K562 (cell line): ENCODE measurements around the gene INO80. TPM values are rescaled to one million over a fixed set of nuclear protein-coding genes. Genes with fewer than 3 reads are reported as not detected.

Experiments
- U2AF2 ChIP-seq: fragments of 200-400 bp; formaldehyde crosslinking; optimal IDR thresholded peaks from 2 replicates; pipeline ENCODE3; 2017; ENCODE audit warnings: low read depth, mild to moderate bottlenecking, low read length
- ZC3H8 ChIP-seq: fragments of 450-650 bp; IDR thresholded peaks from 2 replicates; pipeline ENCODE4 v1.6.1; 2017
- polyA plus RNA-seq, 8 experiments: library from polyadenylated mRNA; depleted of rRNA in 4 of 8; stranded (reverse) in 5 of 8; unstranded in 3 of 8; fragments of >200 nt; fragmentation: Nextera tagmentation in 2 of 8; fragmentation: Illumina TruSeq in 1 of 8; extraction: Ambion mirVana in 2 of 8; extraction: Trizol in 1 of 8; gene quantifications; 2 replicates each; pipeline versions ENCODE4 v1.2.1 to v1.2.3, GENCODE V29; 2011 to 2014; ENCODE audit warnings: inconsistent platforms in 1 of 8, missing spikeins in 1 of 8
- small RNA-seq: library from RNA; depleted of rRNA; stranded (forward); fragments of <200 nt; gene quantifications from one replicate; pipeline ENCODE3, GENCODE V24; 2014
- total RNA-seq, 7 experiments: library from RNA; depleted of rRNA in 6 of 7; stranded (reverse); fragments of >200 nt in 6 of 7; fragmentation: Illumina TruSeq in 2 of 7; extraction: Trizol in 2 of 7; gene quantifications; 2 replicates each; pipeline versions ENCODE4 v1.2.1 to v1.2.3, GENCODE V29; 2011 to 2021; ENCODE audit warnings: low replicate concordance in 1 of 7
- TF ChIP-seq, protein P1 (sequence below): sonication (generic); formaldehyde crosslinking; IDR thresholded peaks from 2 replicates; pipeline ENCODE4 v1.8.1; 2023; ENCODE audit warnings: mild to moderate bottlenecking, missing genetic modification reagents
- TF ChIP-seq, protein P2 (sequence below): sonication (generic); formaldehyde crosslinking; IDR thresholded peaks from 2 replicates; pipeline ENCODE4 v1.8.0; 2022; ENCODE audit warnings: mild to moderate bottlenecking, missing genetic modification reagents

INO80 gene
- total and polyA plus RNA-seq, 9 of the 15 experiments (the other 6 are each of a cell fraction or from before 2014, with no cell fraction given) = 1.1 to 25.7 (median 19.9) TPM

DNA sequence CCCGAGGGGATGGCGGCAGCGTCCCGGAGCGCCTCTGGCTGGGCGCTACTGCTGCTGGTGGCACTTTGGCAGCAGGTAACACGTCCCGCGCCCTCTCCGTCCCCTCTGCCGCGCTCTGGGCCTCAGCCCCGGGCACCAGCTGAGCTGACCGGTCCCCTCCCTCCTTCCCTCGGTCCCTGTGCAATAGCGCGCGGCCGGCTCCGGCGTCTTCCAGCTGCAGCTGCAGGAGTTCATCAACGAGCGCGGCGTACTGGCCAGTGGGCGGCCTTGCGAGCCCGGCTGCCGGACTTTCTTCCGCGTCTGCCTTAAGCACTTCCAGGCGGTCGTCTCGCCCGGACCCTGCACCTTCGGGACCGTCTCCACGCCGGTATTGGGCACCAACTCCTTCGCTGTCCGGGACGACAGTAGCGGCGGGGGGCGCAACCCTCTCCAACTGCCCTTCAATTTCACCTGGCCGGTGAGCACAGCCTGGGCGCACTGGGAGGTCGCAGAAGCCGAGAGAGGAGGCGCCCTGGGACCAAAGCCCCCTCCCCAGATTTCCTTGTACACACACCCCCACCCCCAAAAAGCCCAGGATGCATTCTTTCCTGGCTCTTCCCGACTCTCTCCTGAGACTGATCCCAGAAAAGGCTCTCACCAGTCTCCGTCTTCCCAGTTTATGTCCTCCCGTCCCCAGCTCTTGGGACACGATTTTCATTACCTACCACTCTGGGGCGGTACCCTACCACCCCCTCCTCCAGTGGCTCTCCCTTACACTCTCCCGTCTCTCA, 186.2 kb downstream of the INO80 start (continued):
- no peak for TF ChIP-seq ZC3H8
- no peak for TF ChIP-seq U2AF2
- TF ChIP-seq, protein P1, sequence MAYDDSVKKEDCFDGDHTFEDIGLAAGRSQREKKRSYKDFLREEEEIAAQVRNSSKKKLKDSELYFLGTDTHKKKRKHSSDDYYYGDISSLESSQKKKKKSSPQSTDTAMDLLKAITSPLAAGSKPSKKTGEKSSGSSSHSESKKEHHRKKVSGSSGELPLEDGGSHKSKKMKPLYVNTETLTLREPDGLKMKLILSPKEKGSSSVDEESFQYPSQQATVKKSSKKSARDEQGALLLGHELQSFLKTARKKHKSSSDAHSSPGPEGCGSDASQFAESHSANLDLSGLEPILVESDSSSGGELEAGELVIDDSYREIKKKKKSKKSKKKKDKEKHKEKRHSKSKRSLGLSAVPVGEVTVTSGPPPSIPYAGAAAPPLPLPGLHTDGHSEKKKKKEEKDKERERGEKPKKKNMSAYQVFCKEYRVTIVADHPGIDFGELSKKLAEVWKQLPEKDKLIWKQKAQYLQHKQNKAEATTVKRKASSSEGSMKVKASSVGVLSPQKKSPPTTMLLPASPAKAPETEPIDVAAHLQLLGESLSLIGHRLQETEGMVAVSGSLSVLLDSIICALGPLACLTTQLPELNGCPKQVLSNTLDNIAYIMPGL = no peak
- TF ChIP-seq, protein P2, sequence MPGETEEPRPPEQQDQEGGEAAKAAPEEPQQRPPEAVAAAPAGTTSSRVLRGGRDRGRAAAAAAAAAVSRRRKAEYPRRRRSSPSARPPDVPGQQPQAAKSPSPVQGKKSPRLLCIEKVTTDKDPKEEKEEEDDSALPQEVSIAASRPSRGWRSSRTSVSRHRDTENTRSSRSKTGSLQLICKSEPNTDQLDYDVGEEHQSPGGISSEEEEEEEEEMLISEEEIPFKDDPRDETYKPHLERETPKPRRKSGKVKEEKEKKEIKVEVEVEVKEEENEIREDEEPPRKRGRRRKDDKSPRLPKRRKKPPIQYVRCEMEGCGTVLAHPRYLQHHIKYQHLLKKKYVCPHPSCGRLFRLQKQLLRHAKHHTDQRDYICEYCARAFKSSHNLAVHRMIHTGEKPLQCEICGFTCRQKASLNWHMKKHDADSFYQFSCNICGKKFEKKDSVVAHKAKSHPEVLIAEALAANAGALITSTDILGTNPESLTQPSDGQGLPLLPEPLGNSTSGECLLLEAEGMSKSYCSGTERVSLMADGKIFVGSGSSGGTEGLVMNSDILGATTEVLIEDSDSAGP (CRISPR knock-in tag) = no peak

Small RNA genes lying within 50 kb of the gene (small RNA-seq; reads per million reads assigned to genes)
- not detected for gene ISCA1P4

Other genes with a start within 250 kb of the INO80 start
Only the 7 nearest of the 8 such genes appear.
- gene VPS18, start 221.8 kb downstream of the INO80 start, total RNA-seq (2014; rRNA removed) = 17.3 and 20.0 TPM in 2 replicates
- 4.3 and 5.3 TPM in 2 replicates for gene VPS18, start 221.8 kb downstream of the INO80 start, total RNA-seq (2014; rRNA removed; fragmentation: Illumina TruSeq; extraction: Trizol)
- 14.6 and 14.7 TPM in 2 replicates for gene VPS18, start 221.8 kb downstream of the INO80 start, total RNA-seq (2015; rRNA removed; fragmentation: Illumina TruSeq; extraction: Trizol)
- gene VPS18, start 221.8 kb downstream of the INO80 start, total RNA-seq (2021) = 19.9 and 20.8 TPM in 2 replicates
- 5.9 and 9.0 TPM in 2 replicates for gene VPS18, start 221.8 kb downstream of the INO80 start, polyA plus RNA-seq (2011; rRNA removed)
- gene VPS18, start 221.8 kb downstream of the INO80 start, polyA plus RNA-seq (2014; fragmentation: Illumina TruSeq; extraction: Trizol) = 9.5 and 11.8 TPM in 2 replicates
- gene VPS18, start 221.8 kb downstream of the INO80 start, polyA plus RNA-seq (2014; fragmentation: Nextera tagmentation; extraction: Ambion mirVana) = under 1 TPM; 0.73 to 0.88 TPM
- gene VPS18, start 221.8 kb downstream of the INO80 start, polyA plus RNA-seq (2014; rRNA removed) = 8.5 and 9.9 TPM in 2 replicates
- gene DLL4, start 186.9 kb downstream of the INO80 start, total RNA-seq (2014; rRNA removed) = 0.59 and 0.78 TPM in 2 replicates
- gene DLL4, start 186.9 kb downstream of the INO80 start, total RNA-seq (2014; rRNA removed; fragmentation: Illumina TruSeq; extraction: Trizol) = 0.26 and 0.40 TPM in 2 replicates
- gene DLL4, start 186.9 kb downstream of the INO80 start, total RNA-seq (2015; rRNA removed; fragmentation: Illumina TruSeq; extraction: Trizol) = 0.43 and 0.60 TPM in 2 replicates
- gene DLL4, start 186.9 kb downstream of the INO80 start, total RNA-seq (2021) = 1.1 and 1.3 TPM in 2 replicates
- 0.40 and 0.77 TPM in 2 replicates for gene DLL4, start 186.9 kb downstream of the INO80 start, polyA plus RNA-seq (2011; rRNA removed)
- 0.42 and 0.62 TPM in 2 replicates for gene DLL4, start 186.9 kb downstream of the INO80 start, polyA plus RNA-seq (2014; fragmentation: Illumina TruSeq; extraction: Trizol)
- gene DLL4, start 186.9 kb downstream of the INO80 start, polyA plus RNA-seq (2014; fragmentation: Nextera tagmentation; extraction: Ambion mirVana) = under 1 TPM in 1 of 2 experiments, not detected in 1; 0.04 TPM
- gene DLL4, start 186.9 kb downstream of the INO80 start, polyA plus RNA-seq (2014; rRNA removed) = 0.30 and 0.89 TPM in 2 replicates
- 33.2 and 36.8 TPM in 2 replicates for gene CHAC1, start 162.8 kb downstream of the INO80 start, total RNA-seq (2014; rRNA removed)
- gene CHAC1, start 162.8 kb downstream of the INO80 start, total RNA-seq (2014; rRNA removed; fragmentation: Illumina TruSeq; extraction: Trizol) = 6.3 and 7.5 TPM in 2 replicates
- 0.19 and 0.47 TPM in 2 replicates for gene CHAC1, start 162.8 kb downstream of the INO80 start, total RNA-seq (2015; rRNA removed; fragmentation: Illumina TruSeq; extraction: Trizol)
- gene CHAC1, start 162.8 kb downstream of the INO80 start, total RNA-seq (2021) = 29.6 and 33.3 TPM in 2 replicates
- 7.1 and 16.0 TPM in 2 replicates for gene CHAC1, start 162.8 kb downstream of the INO80 start, polyA plus RNA-seq (2011; rRNA removed)
- gene CHAC1, start 162.8 kb downstream of the INO80 start, polyA plus RNA-seq (2014; fragmentation: Illumina TruSeq; extraction: Trizol) = 15.1 and 32.3 TPM in 2 replicates
- gene CHAC1, start 162.8 kb downstream of the INO80 start, polyA plus RNA-seq (2014; fragmentation: Nextera tagmentation; extraction: Ambion mirVana) = 1 to 10 TPM; 2.5 to 4.4 TPM
- gene CHAC1, start 162.8 kb downstream of the INO80 start, polyA plus RNA-seq (2014; rRNA removed) = 33.6 and 39.0 TPM in 2 replicates
- not detected in 2 replicates for gene EXD1, start 114.5 kb upstream of the INO80 start, total RNA-seq (2014; rRNA removed)
- gene EXD1, start 114.5 kb upstream of the INO80 start, total RNA-seq (2014; rRNA removed; fragmentation: Illumina TruSeq; extraction: Trizol) = not detected in 2 replicates
- not detected in 2 replicates for gene EXD1, start 114.5 kb upstream of the INO80 start, total RNA-seq (2015; rRNA removed; fragmentation: Illumina TruSeq; extraction: Trizol)
- not detected in 2 replicates for gene EXD1, start 114.5 kb upstream of the INO80 start, total RNA-seq (2021)
- 0.03 TPM in 1 of 2 replicates, not detected in the other for gene EXD1, start 114.5 kb upstream of the INO80 start, polyA plus RNA-seq (2011; rRNA removed)
- not detected in 2 replicates for gene EXD1, start 114.5 kb upstream of the INO80 start, polyA plus RNA-seq (2014; fragmentation: Illumina TruSeq; extraction: Trizol)
- not detected for gene EXD1, start 114.5 kb upstream of the INO80 start, polyA plus RNA-seq (2014; fragmentation: Nextera tagmentation; extraction: Ambion mirVana)
- not detected in 2 replicates for gene EXD1, start 114.5 kb upstream of the INO80 start, polyA plus RNA-seq (2014; rRNA removed)
- gene CHP1, start 115.0 kb upstream of the INO80 start, total RNA-seq (2014; rRNA removed) = 61.6 and 77.7 TPM in 2 replicates
- gene CHP1, start 115.0 kb upstream of the INO80 start, total RNA-seq (2014; rRNA removed; fragmentation: Illumina TruSeq; extraction: Trizol) = 63.6 and 68.7 TPM in 2 replicates
- 67.6 and 69.3 TPM in 2 replicates for gene CHP1, start 115.0 kb upstream of the INO80 start, total RNA-seq (2015; rRNA removed; fragmentation: Illumina TruSeq; extraction: Trizol)
- 74.2 and 82.5 TPM in 2 replicates for gene CHP1, start 115.0 kb upstream of the INO80 start, total RNA-seq (2021)
- 49.7 and 71.8 TPM in 2 replicates for gene CHP1, start 115.0 kb upstream of the INO80 start, polyA plus RNA-seq (2011; rRNA removed)
- 67.0 and 67.4 TPM in 2 replicates for gene CHP1, start 115.0 kb upstream of the INO80 start, polyA plus RNA-seq (2014; fragmentation: Illumina TruSeq; extraction: Trizol)
- gene CHP1, start 115.0 kb upstream of the INO80 start, polyA plus RNA-seq (2014; fragmentation: Nextera tagmentation; extraction: Ambion mirVana) = 10 to 100 TPM; 75.8 to 83.4 TPM
- 31.7 and 41.3 TPM in 2 replicates for gene CHP1, start 115.0 kb upstream of the INO80 start, polyA plus RNA-seq (2014; rRNA removed)
- gene OIP5, start 216.3 kb upstream of the INO80 start, total RNA-seq (2014; rRNA removed) = 31.7 and 48.1 TPM in 2 replicates
- 35.3 and 42.0 TPM in 2 replicates for gene OIP5, start 216.3 kb upstream of the INO80 start, total RNA-seq (2014; rRNA removed; fragmentation: Illumina TruSeq; extraction: Trizol)
- gene OIP5, start 216.3 kb upstream of the INO80 start, total RNA-seq (2015; rRNA removed; fragmentation: Illumina TruSeq; extraction: Trizol) = 34.9 and 35.6 TPM in 2 replicates
- gene OIP5, start 216.3 kb upstream of the INO80 start, total RNA-seq (2021) = 35.7 and 36.1 TPM in 2 replicates
- 38.0 and 54.8 TPM in 2 replicates for gene OIP5, start 216.3 kb upstream of the INO80 start, polyA plus RNA-seq (2011; rRNA removed)
- 21.6 and 27.3 TPM in 2 replicates for gene OIP5, start 216.3 kb upstream of the INO80 start, polyA plus RNA-seq (2014; fragmentation: Illumina TruSeq; extraction: Trizol)
- 10 to 100 TPM in 1 of 2 experiments, 1 to 10 TPM in 1; 8.3 to 14.5 TPM for gene OIP5, start 216.3 kb upstream of the INO80 start, polyA plus RNA-seq (2014; fragmentation: Nextera tagmentation; extraction: Ambion mirVana)
- gene OIP5, start 216.3 kb upstream of the INO80 start, polyA plus RNA-seq (2014; rRNA removed) = 40.2 and 47.9 TPM in 2 replicates
- 118 and 119 TPM in 2 replicates for gene NUSAP1, start 216.6 kb upstream of the INO80 start, total RNA-seq (2014; rRNA removed)
- 254 and 285 TPM in 2 replicates for gene NUSAP1, start 216.6 kb upstream of the INO80 start, total RNA-seq (2014; rRNA removed; fragmentation: Illumina TruSeq; extraction: Trizol)
- gene NUSAP1, start 216.6 kb upstream of the INO80 start, total RNA-seq (2015; rRNA removed; fragmentation: Illumina TruSeq; extraction: Trizol) = 254 TPM in 2 replicates
- gene NUSAP1, start 216.6 kb upstream of the INO80 start, total RNA-seq (2021) = 143 and 152 TPM in 2 replicates
- 224 and 266 TPM in 2 replicates for gene NUSAP1, start 216.6 kb upstream of the INO80 start, polyA plus RNA-seq (2011; rRNA removed)
- 203 and 242 TPM in 2 replicates for gene NUSAP1, start 216.6 kb upstream of the INO80 start, polyA plus RNA-seq (2014; fragmentation: Illumina TruSeq; extraction: Trizol)
- 100 to 1,000 TPM; 194 to 227 TPM for gene NUSAP1, start 216.6 kb upstream of the INO80 start, polyA plus RNA-seq (2014; fragmentation: Nextera tagmentation; extraction: Ambion mirVana)
- gene NUSAP1, start 216.6 kb upstream of the INO80 start, polyA plus RNA-seq (2014; rRNA removed) = 157 and 170 TPM in 2 replicates